Endothelial cell of umbilical vein (primary cell): Measurements from ENCODE around the gene CCND2.

Source experiments
- CTCF ChIP-seq, 2 donors: IDR thresholded peaks; 1 replicate in 1 of 2; 2 replicates in 1 of 2; pipeline ENCODE4 v1.5.1; 2011; ENCODE audit warnings: low read length in 2 of 2, mild to moderate bottlenecking in 2 of 2, moderate library complexity in 2 of 2, control low read depth in 1 of 2, inconsistent platforms in 1 of 2, low read depth in 1 of 2; ENCODE audit not compliant: insufficient read depth in 1 of 2; ENCODE audit errors: extremely low read depth in 1 of 2
- EZH2 ChIP-seq: IDR thresholded peaks from 2 replicates; pipeline ENCODE4 v1.6.1; 2012; ENCODE audit warnings: borderline replicate concordance, low read depth, mild to moderate bottlenecking, moderate library complexity, low read length, inconsistent platforms; ENCODE audit not compliant: severe bottlenecking
- FOS ChIP-seq: IDR thresholded peaks from 2 replicates; pipeline ENCODE4 v1.6.1; 2011; ENCODE audit warnings: mild to moderate bottlenecking, low read length, moderate library complexity, borderline replicate concordance; ENCODE audit not compliant: insufficient read depth
- GATA2 ChIP-seq: IDR thresholded peaks from 2 replicates; pipeline ENCODE4 v1.7.0; 2011; ENCODE audit warnings: low read depth, mild to moderate bottlenecking, moderate library complexity, mixed read lengths, low read length; ENCODE audit not compliant: insufficient read length, insufficient read depth
- MAX ChIP-seq: IDR thresholded peaks from 2 replicates; pipeline ENCODE4 v1.6.1; 2011; ENCODE audit not compliant: insufficient read depth, insufficient read length
- POLR2A ChIP-seq: IDR thresholded peaks from 2 replicates; pipeline ENCODE4 v1.6.1; 2012; ENCODE audit warnings: low read depth, mild to moderate bottlenecking, control low read depth, low read length
- POLR2AphosphoS5 ChIP-seq: IDR thresholded peaks from 2 replicates; pipeline ENCODE4 v1.6.1; 2012; ENCODE audit warnings: low read depth, mild to moderate bottlenecking, control low read depth, low read length, moderate library complexity; ENCODE audit not compliant: insufficient read depth

GRCh38 chr12:4308334-4308950 is 34.9 kb downstream of the CCND2 start:
- TF ChIP-seq CTCF (IDR thresholded peaks at IDR 0.05; ENCODE audit: extremely low read depth in 1 of 2, insufficient read depth in 1 of 2, low read depth in 1 of 2, low read length in 2 of 2) (no peak), MAX (no peak), EZH2 (no peak), POLR2AphosphoS5 (no peak), GATA2 (no peak), POLR2A (no peak), FOS (no peak)
